ENCODE measurements around the gene NOBOX.
"Not testable (repeated sequence)": the region's sequence is repeated elsewhere in the genome, so short reads cannot be mapped to it uniquely, and the experiment has no call there.

NOBOX gene

DNA sequence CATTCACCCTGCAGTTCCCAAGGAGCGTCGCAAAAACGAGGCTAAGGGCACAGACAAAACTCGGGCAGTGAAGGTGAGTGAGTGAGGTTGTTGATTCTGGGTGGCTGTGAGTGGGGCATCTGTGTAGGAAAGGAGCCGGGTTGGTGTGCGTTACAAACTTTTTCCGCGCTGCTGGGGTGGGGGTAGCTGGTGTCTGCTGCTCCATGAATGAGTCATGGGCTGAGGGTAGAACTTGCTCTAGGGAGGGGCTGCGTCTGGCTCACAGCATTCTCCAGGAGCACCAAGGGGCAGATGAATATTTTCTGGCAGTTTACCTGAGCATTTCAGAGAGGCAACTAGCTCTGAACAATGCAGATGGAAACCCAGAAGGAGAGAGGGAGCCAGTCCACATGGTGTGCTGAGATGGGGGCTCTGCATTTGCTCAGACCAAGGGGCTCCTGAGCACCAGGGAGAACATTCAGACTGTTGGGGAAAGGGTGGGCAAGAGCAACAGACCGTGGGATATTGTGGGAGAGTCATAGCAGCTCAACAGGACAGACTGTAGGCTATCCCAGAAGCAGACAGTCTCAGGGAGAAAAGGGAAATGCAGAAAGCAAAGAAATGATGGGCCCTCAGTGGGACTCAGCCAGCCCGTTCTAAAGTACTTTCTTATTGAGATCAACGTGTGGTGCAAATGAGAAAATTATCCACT is 18.8 kb downstream of the NOBOX start:
- Mint-ChIP-seq H3K27me3 (peaks cover 0 to 14% of the 10 kb centered on the region in 2 donors), H3K9me3 (no peaks in the 10 kb centered on the region), H3K27ac (peak overlapping the region in 1 of 2 donors; percentile 62), H3K4me1 (ENCODE audit: low read depth in 2 of 2) (no peaks in the 10 kb centered on the region), H3K4me3 (no peak overlapping the region), H3K36me3 (ENCODE audit: insufficient read depth) (no peaks in the 10 kb centered on the region)
- ATAC-seq (replicated peaks) (no peak), DNase-seq (no peak)

DNA sequence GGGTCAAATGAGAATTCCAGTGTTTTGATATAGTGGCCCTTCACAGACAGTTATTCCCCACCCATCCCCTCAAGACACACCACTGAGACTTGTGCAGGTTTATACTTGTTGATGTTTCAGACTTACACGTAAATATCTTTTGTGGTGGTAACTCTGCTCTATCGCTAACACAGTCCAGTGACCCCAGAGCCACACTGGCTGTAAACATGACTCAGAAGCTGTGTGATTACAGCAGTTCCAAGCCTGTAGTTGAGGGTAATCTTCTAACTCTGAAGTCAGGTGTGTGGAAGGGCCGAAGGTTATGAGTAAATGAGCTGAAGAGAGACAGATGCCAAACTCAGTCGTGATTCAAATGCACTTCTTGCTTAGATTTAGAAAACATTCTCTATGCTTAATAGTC is 19.4 kb downstream of the NOBOX start:
- Mint-ChIP-seq H3K9me3 (no peaks in the 10 kb centered on the region), H3K27me3 (peaks cover 0 to 14% of the 10 kb centered on the region in 2 donors), H3K4me3 (no peak overlapping the region), H3K27ac (no peak overlapping the region), H3K36me3 (ENCODE audit: insufficient read depth) (no peaks in the 10 kb centered on the region), H3K4me1 (ENCODE audit: low read depth in 2 of 2) (no peaks in the 10 kb centered on the region)
- ATAC-seq (replicated peaks) = no peak
- no peak for DNase-seq

GRCh38 chr7:144379776-144380384 is 23.6 kb downstream of the NOBOX start:
- Mint-ChIP-seq H3K27ac (no peak overlapping the region), H3K27me3 (peaks cover 0 to 9% of the 10 kb centered on the region in 2 donors), H3K4me3 (no peak overlapping the region), H3K36me3 (ENCODE audit: insufficient read depth) (no peaks in the 10 kb centered on the region), H3K9me3 (no peaks in the 10 kb centered on the region), H3K4me1 (ENCODE audit: low read depth in 2 of 2) (no peaks in the 10 kb centered on the region)
- ATAC-seq (replicated peaks) = no peak
- no peak for DNase-seq

- no peaks in the 10 kb centered on the region for H3K36me3 Mint-ChIP-seq (ENCODE audit: insufficient read depth)
- DNase-seq = no peak
- H3K4me1 Mint-ChIP-seq (ENCODE audit: low read depth in 2 of 2) = no peaks in the 10 kb centered on the region
- H3K4me3 Mint-ChIP-seq = no peak overlapping the region
- H3K27ac Mint-ChIP-seq = no peak overlapping the region
- ATAC-seq (replicated peaks) = no peak
- no peaks in the 10 kb centered on the region for H3K9me3 Mint-ChIP-seq
- H3K27me3 Mint-ChIP-seq = no peaks in the 10 kb centered on the region
These were observed 24.8 kb downstream of the NOBOX start for GRCh38 chr7:144378651-144379050.

GRCh38 chr7:144369221-144369620 is 34.3 kb downstream of the NOBOX start:
- H3K4me3 Mint-ChIP-seq; H3K4me1 Mint-ChIP-seq (ENCODE audit: low read depth in 2 of 2); ATAC-seq (replicated peaks); H3K27me3 Mint-ChIP-seq; H3K27ac Mint-ChIP-seq; H3K36me3 Mint-ChIP-seq (ENCODE audit: insufficient read depth); DNase-seq; H3K9me3 Mint-ChIP-seq: not testable (repeated sequence)

DNA sequence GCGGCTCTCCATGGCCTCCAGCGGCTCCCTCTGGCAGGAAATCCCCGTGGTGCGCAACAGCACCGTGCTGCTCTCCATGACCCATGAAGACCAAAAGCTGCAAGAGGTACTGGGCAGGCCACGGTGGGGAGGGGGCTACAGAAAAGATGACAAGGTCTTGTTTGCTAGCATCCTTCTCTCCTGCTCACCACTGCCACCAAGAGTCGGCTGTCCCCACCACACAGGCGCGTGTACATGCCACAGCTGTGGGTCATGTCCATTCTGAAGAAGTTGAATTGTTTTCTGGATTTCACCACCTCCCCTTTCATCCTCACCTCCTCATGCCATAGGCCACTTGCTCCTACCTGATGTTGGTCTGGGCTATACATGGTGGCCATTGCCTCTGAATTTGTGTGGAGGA is 36.2 kb downstream of the NOBOX start:
- not testable (repeated sequence) for H3K4me1 Mint-ChIP-seq (ENCODE audit: low read depth in 2 of 2); DNase-seq; H3K9me3 Mint-ChIP-seq; H3K27me3 Mint-ChIP-seq; ATAC-seq (replicated peaks); H3K27ac Mint-ChIP-seq; H3K36me3 Mint-ChIP-seq (ENCODE audit: insufficient read depth); H3K4me3 Mint-ChIP-seq

DNA sequence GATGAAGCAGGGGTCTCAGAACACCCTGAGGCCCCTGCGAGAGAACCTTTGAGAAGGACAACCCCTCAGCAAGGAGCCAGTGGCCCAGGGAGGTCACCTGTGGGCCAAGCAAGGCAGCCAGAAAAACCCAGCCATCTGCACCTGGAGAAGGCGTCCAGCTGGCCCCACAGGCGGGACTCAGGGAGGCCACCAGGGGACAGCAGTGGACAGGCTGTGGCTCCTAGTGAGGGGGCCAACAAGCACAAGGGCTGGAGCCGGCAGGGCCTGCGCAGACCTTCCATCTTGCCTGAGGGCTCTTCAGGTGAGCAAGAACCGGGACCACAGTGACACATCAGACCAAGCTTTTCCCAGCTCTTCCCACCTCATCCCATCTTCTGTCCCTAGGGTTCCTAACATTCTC is 38.0 kb downstream of the NOBOX start:
- H3K36me3 Mint-ChIP-seq (ENCODE audit: insufficient read depth); DNase-seq; ATAC-seq (replicated peaks); H3K27ac Mint-ChIP-seq; H3K9me3 Mint-ChIP-seq; H3K4me3 Mint-ChIP-seq; H3K4me1 Mint-ChIP-seq (ENCODE audit: low read depth in 2 of 2); H3K27me3 Mint-ChIP-seq: not testable (repeated sequence)

GRCh38 chr7:144362061-144362460 is 41.4 kb downstream of the NOBOX start:
- ATAC-seq (replicated peaks) = peak; percentile 27
- not testable (repeated sequence) for H3K27ac Mint-ChIP-seq; DNase-seq; H3K4me1 Mint-ChIP-seq (ENCODE audit: low read depth in 2 of 2); H3K4me3 Mint-ChIP-seq; H3K27me3 Mint-ChIP-seq; H3K9me3 Mint-ChIP-seq; H3K36me3 Mint-ChIP-seq (ENCODE audit: insufficient read depth)

DNA sequence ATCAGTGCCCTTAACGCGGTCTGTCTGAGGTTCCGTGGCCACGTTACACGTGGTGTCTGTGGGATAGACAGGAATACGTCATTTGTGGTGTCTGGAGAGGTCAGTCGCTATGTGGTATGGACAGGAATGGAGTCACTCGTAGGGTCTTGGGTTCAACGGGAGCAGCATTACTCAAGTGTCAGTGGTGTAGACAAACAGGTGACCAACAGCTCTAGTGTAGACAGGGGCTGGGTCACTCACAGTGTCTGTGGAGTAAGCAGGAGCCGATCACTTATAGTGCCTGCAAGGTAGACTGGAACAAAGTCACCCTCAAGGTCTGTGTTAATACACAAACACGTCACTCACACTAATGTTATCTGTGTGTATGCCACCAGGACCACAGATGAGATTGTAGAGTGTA is 46.6 kb downstream of the NOBOX start:
- H3K9me3 Mint-ChIP-seq; DNase-seq; H3K4me3 Mint-ChIP-seq; H3K27me3 Mint-ChIP-seq; H3K36me3 Mint-ChIP-seq (ENCODE audit: insufficient read depth); H3K27ac Mint-ChIP-seq: not testable (repeated sequence)
- ATAC-seq (replicated peaks) = peak; percentile 40
- H3K4me1 Mint-ChIP-seq (ENCODE audit: low read depth in 2 of 2) = peaks cover 2 to 11% of the 10 kb centered on the region in 2 donors

GRCh38 chr7:144356185-144356584 is 47.3 kb downstream of the NOBOX start:
- peaks cover 2 to 11% of the 10 kb centered on the region in 2 donors for H3K4me1 Mint-ChIP-seq (ENCODE audit: low read depth in 2 of 2)
- DNase-seq; H3K4me3 Mint-ChIP-seq; ATAC-seq (replicated peaks); H3K36me3 Mint-ChIP-seq (ENCODE audit: insufficient read depth); H3K27ac Mint-ChIP-seq; H3K27me3 Mint-ChIP-seq; H3K9me3 Mint-ChIP-seq: not testable (repeated sequence)

DNA sequence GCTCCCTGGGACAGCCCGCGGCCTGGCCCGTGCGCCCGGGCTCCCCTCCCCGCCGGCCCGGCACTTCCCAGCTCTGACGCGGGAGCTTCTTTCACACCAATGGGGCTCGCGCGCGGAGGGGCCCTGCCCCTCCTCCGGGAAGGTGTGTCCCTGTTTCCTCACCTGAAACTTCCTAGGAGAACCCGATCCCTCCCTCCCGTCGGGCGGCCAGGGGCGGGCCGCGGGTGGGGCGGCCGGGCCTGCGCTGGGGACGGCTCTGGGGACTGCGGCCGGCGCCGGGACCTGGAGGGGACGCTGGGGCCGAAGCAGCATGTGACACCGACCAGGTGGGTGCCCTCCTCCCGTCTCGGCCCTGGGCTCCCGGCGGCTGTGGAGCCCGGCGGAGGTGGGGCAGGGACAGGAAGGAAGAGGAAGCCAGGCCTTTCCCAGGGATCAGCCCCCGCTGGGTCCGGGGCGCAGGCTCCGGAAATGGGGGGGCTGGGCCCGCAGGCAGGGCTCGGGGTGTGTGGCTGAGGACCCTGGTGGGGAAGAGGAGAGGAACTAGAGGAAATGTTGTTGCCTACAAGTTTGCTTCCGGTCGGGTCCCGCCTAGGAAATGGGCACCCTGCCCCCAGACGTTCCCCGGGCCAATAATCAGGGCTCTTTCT is 48.2 kb downstream of the NOBOX start, which contains the start of gene ARHGEF5:
Gene ARHGEF5, plus strand, starts transcription at position 227 of the 647 bp plus-strand sequence. CDS start 7,268 bp downstream, outside the sequence.
- peak within 1 kb of the TSS; percentile 65 to 92 for H3K27ac Mint-ChIP-seq
- peaks cover 2 to 11% of the 10 kb centered on the region in 2 donors for H3K4me1 Mint-ChIP-seq (ENCODE audit: low read depth in 2 of 2)
- peak within 1 kb of the TSS; percentile 61 to 88 for H3K4me3 Mint-ChIP-seq
- not testable (repeated sequence) for H3K27me3 Mint-ChIP-seq; H3K36me3 Mint-ChIP-seq (ENCODE audit: insufficient read depth); H3K9me3 Mint-ChIP-seq; DNase-seq
- peak; percentile 76 for ATAC-seq (replicated peaks)

- H3K27ac Mint-ChIP-seq; H3K36me3 Mint-ChIP-seq (ENCODE audit: insufficient read depth); H3K9me3 Mint-ChIP-seq; DNase-seq; H3K4me3 Mint-ChIP-seq; H3K27me3 Mint-ChIP-seq; ATAC-seq (replicated peaks): not testable (repeated sequence)
- peaks cover 2 to 11% of the 10 kb centered on the region in 2 donors for H3K4me1 Mint-ChIP-seq (ENCODE audit: low read depth in 2 of 2)
These were observed 51.8 kb downstream of the NOBOX start for GRCh38 chr7:144351667-144352066.

DNA sequence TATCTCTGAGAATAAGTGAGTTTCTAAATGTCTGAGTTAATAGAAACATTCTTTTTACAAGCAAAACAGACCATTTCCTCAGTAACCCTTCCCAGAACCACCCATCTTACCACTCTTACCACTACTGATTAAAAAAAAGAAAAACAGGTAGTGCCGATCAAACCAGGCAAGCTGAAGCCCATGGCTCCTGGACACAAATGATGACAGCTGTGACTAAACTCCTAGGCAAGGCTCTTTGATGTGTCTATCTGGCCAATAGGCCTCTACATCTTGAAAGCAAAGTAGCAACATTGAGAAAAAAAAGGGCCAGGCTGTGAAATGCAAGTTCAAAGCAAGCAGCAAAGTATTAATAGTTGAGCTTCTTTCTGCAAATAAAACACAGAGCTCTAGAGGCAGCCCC is 54.9 kb downstream of the NOBOX start:
- not testable (repeated sequence) for ATAC-seq (replicated peaks); H3K9me3 Mint-ChIP-seq; H3K27me3 Mint-ChIP-seq; H3K4me3 Mint-ChIP-seq; DNase-seq; H3K27ac Mint-ChIP-seq; H3K36me3 Mint-ChIP-seq (ENCODE audit: insufficient read depth); H3K4me1 Mint-ChIP-seq (ENCODE audit: low read depth in 2 of 2)

Data from effector memory CD8-positive, alpha-beta T cell (primary cell).